Stimulated activated CD4-positive, alpha-beta T cell treated with anti-CD3 and anti-CD28 coated beads, TNF-alpha, amount 100 ng/mL, for 24 hours (primary cell): ENCODE results near the gene AHRR.
"Not testable (repeated sequence)": the region's sequence is repeated elsewhere in the genome, so short reads cannot be mapped to it uniquely, and the experiment has no call there.

Experiments used
- DNase-seq, 3 experiments: peaks; one replicate each; pipeline ENCODE4 v3.0.0-alpha.2; 2020; ENCODE audit warnings: low read depth in 3 of 3

Gene AHRR

GRCh38 chr5:414991-415927, 93.7 kb downstream of the AHRR start:
- not testable (repeated sequence) for DNase-seq

- no peak for DNase-seq
Measured at GRCh38 chr5:415928-416635, 94.6 kb downstream of the AHRR start.

GRCh38 chr5:416636-416960, 95.1 kb downstream of the AHRR start:
- no peak for DNase-seq

DNA sequence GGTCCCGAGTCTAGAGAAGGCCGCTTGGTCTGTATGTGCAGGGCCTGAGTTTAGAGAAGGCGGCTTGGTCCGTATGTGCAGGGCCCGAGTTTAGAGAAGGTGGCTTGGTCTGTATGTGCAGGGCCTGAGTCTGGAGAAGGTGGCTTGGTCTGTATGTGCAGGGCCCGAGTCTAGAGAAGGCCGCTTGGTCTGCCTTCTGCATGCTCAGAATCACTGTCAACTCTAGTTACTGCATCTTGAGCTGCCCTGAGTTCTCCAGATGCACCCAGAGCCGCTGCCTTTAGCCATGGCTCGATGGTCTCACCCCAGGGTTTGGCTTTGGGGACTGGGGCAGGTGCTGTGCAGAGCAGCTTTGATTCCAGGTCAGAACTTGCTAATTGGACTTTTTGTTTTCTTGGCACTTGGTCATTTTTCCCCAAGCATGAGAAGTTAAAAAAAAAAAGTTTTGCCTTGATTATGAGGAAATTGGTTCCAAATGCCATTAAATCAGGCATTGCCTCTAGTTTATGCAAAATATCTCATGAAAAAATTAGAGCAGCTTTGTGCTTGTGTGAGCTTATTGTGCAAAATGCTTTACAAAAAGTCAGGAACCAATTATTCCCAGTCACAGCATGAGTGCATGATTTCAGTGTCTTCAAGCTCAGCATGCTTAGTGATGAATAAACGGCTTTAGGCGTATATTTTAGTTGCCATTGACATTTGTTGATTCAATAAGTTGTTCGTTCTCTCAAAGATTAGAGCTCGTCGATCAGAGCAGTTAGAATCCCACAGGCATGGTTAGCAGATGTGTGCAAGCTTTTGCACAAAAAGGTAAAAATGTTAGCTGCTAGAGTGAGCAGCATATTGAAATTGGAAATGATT, 96.0 kb downstream of the AHRR start:
- no peak for DNase-seq

GRCh38 chr5:418162-419121, 96.9 kb downstream of the AHRR start:
- no peak for DNase-seq

DNA sequence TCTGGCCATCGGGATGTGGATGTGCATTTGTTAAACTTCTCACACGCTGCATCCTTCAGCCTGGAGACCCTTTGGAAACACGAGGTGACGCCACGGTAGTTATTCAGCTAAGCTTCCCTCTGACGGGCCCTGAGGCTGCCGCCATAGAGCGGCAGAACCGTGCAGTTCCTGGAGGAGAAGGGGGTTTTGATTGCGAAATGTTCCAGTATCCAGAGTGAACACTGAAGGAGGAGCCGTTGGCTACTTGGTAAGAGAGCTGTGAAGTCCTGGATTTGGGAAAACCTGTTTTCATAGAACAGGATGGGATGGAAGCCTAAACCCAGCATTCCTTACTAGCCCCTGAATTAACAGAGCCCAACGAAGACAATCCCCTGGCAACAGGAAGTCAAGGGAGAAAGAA, 98.5 kb downstream of the AHRR start:
- no peak for DNase-seq

- DNase-seq = no peak
Measured at GRCh38 chr5:420632-421286, 99.2 kb downstream of the AHRR start.

DNA sequence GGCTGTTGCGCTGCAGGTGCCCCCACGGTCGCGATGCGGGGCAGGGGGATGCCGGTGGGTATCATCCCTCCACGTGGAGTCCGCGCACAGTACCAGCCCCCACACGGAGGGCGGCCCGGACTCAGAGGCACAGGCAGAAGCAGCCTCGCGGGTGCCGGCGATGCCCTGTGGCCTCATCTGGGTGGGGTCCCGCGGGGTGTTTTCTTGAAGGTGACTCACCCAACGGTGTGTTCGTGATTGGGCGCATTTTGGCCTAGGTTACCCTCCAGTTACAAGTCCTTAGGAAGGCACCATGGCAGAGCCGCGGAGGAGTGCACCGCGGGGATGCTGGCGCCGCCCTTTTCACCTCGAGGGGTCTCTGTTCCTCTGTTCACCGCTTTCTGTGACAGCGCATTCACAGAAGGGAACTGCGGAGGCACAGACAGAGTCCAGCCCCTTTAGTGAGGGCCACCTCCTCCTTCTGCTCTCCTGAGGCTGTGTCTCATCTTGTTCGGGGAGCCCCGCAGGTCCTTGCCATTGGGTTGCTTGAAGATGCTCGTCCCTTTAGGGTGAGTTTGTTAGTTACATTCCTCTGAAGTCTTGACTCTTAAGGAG, 99.9 kb downstream of the AHRR start:
- no peak for DNase-seq

DNA sequence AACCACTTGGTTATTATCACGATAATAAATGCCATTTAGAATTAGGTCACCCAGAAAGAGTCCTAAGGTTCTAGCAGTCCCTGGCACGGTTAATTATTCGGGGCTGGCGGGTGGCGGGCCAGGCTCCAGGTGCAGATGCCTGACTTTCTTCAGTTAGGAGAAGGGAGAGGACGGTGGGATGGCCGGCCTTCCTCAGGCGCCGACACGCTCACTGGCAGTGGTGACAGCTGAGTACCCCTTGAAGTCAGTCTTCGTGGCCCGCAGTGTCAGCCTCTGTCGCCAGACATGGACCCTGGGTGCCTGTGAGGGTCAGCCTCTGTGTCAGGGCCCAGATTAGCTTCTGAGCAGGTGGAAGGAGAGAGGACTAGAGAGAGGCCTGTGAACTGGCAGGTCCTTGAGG, 100.4 kb downstream of the AHRR start:
- DNase-seq = no peak

- DNase-seq = no peak
Measured at GRCh38 chr5:422323-423232, 101.1 kb downstream of the AHRR start.

GRCh38 chr5:423233-423565, 101.7 kb downstream of the AHRR start:
- DNase-seq = no peak

DNA sequence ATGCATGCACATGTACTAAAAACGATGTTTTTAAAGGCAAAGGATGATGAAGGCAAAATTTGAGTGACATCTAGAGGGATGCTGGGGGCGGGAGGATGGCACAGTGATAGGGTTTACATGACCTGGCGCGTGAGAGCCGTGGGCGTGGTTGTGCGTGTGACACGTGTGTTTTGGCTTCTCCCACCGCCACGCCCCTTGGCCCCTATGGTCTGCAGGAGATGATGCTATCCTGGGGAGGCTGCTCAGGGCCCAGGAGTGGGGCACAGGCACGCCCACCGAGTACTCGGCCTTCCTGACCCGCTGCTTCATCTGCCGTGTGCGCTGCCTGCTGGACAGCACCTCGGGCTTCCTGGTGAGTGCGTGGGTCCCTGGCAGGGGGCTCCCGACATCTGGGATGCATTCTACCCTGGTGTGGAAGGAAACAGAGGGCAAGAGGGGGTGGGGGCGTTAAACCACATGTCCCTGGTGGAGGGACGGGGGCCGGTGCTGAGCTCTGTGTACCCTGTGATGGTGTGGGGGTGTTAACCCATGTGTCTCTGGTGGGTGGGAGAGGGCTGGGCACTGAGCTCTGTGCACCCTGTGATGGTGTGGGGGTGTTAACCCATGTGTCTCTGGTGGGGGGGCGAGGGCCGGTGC, 102.2 kb downstream of the AHRR start:
- no peak for DNase-seq

- no peak for DNase-seq
Measured at GRCh38 chr5:424301-425110, 103.0 kb downstream of the AHRR start.

GRCh38 chr5:425714-426113, 104.2 kb downstream of the AHRR start:
- no peak for DNase-seq

- no peak for DNase-seq
Measured at GRCh38 chr5:426392-426976, 105.0 kb downstream of the AHRR start.

DNA sequence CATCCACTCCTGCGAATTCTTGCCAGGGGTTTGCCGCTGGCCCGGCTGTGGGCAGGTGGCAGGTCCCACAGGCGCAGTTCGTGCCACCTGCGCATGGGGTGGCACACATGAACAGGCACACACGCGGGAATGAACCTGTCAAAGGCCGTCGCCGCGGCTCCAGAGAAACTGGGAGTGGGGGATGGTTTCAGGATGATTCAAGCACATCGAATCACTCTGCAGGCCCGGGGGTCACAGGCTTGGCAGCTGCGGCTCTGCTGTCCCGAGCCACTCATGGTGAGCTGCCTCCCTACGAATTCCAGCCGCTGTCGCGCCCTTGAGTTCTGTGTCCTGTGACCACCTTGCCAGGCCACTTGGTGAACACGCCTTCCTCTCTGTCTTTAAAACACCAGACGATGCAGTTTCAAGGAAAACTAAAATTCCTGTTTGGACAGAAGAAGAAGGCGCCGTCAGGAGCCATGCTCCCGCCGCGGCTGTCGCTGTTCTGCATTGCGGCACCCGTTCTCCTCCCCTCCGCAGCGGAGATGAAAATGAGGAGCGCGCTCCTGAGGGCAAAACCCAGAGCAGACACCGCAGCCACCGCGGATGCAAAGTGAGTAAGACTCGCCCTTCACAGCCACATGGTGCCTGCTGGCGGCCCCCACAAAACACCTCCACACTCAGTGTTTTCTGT, 106.0 kb downstream of the AHRR start:
- DNase-seq = no peak

DNA sequence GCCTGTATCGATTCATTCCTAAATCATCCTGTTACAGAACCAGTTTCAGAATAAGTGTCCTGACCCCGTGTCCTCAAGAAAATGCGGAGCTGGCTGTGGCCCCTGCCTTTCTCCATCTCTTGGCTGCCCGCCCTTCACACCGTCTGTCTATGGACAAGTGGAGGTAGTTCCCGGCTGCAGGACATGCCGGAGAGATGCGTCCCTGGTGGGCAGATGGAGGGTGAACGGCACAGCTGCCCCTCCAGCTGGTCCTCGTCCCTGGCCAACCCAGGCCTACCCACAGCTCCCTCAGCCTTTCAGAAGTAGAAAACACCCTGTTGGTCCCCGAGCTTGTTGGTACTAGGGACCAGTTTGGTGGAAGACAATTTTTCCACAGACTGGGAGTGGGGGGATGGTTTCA, 106.7 kb downstream of the AHRR start:
- DNase-seq = no peak
